Thoracic aorta (tissue), 2 donors: ENCODE measurements around the gene NFE2L2. TPM values are rescaled to one million over a fixed set of nuclear protein-coding genes. Genes with fewer than 3 reads are reported as not detected.
A peak's percentile ranks its signal among the peaks of the same experiment; 100 is the strongest.

Experiments
- ATAC-seq: fragments of 150-250 bp; one replicate; pipeline ENCODE4 v1.8.0; 2017; ENCODE audit warnings: low read depth; ENCODE audit not compliant: insufficient number of reproducible peaks, low FRiP score
- DNase-seq: peaks from one replicate; pipeline ENCODE4 v3.0.0-alpha.2; 2020; ENCODE audit warnings: low spot score
- H3K27ac ChIP-seq, 2 donors: fragments of 200-600 bp; sonication (generic); 1 replicate in 1 of 2; 2 replicates in 1 of 2; pipeline ENCODE4 v1.5.1; 2016; ENCODE audit warnings: mild to moderate bottlenecking in 2 of 2, moderate library complexity in 2 of 2
- H3K27me3 ChIP-seq: fragments of 200-600 bp; sonication (generic); replicated peaks from 2 replicates; pipeline ENCODE4 v1.6.0; 2016; ENCODE audit warnings: mild to moderate bottlenecking; ENCODE audit not compliant: insufficient read depth
- H3K36me3 ChIP-seq: fragments of 200-600 bp; sonication (generic); one replicate; pipeline ENCODE4 v1.5.1; 2016
- H3K4me1 ChIP-seq, 2 donors: fragments of 200-600 bp; sonication (generic); 1 replicate in 1 of 2; 2 replicates in 1 of 2; pipeline versions ENCODE4 v1.5.1 to v1.6.0; 2016; ENCODE audit warnings: low read depth in 2 of 2, mild to moderate bottlenecking in 1 of 2; ENCODE audit not compliant: control insufficient read depth in 1 of 2
- H3K4me3 ChIP-seq: fragments of 200-600 bp; sonication (generic); 2 replicates; pipeline ENCODE4 v1.5.1; 2016; ENCODE audit warnings: mild to moderate bottlenecking
- H3K9me3 ChIP-seq: fragments of 200-600 bp; sonication (generic); 2 replicates; pipeline ENCODE4 v1.5.1; 2016
- total RNA-seq, 2 donors: library from RNA; depleted of rRNA; stranded (reverse); fragments of >200 nt; gene quantifications; one replicate each; pipeline versions ENCODE4 v1.1.0 to v1.2.3, GENCODE V29; 2016
- TF ChIP-seq, protein P1 (sequence below): fragments of 200-600 bp; sonication (generic); IDR thresholded peaks from one replicate; pipeline ENCODE4 v1.5.1; 2019; ENCODE audit warnings: antibody characterized with exemption

The NFE2L2 gene
- total RNA-seq, 2 donors from 2014 or later: 64.3 to 155 TPM

DNA sequence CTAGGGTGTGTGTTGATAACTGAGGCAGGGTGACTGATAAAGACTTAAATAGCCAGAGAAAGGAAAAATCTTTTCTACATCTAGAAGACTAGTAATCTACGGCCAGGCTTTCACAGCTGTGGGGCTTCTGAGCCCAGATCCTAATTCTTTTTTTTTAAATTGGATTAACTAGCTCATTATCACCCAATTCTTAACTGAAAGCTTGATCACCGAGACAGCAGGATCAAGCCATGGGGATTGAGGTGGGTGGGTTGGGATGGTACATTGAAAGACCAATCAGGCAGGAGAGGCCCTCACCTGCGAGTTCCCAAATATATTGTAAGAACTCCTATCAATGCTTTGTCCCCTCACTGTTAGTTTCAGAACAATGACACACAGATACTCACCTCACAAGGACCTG is 20.0 kb upstream of the NFE2L2 start:
- Histone ChIP-seq H3K27ac (no peak overlapping the region), H3K4me3 (no peak overlapping the region), H3K4me1 (peaks cover 11 to 37% of the 10 kb centered on the region in 2 donors), H3K27me3 (no peaks in the 10 kb centered on the region), H3K9me3 (no peaks in the 10 kb centered on the region), H3K36me3 (no peaks in the 10 kb centered on the region)
- no peak for ATAC-seq
- TF ChIP-seq, protein P1, sequence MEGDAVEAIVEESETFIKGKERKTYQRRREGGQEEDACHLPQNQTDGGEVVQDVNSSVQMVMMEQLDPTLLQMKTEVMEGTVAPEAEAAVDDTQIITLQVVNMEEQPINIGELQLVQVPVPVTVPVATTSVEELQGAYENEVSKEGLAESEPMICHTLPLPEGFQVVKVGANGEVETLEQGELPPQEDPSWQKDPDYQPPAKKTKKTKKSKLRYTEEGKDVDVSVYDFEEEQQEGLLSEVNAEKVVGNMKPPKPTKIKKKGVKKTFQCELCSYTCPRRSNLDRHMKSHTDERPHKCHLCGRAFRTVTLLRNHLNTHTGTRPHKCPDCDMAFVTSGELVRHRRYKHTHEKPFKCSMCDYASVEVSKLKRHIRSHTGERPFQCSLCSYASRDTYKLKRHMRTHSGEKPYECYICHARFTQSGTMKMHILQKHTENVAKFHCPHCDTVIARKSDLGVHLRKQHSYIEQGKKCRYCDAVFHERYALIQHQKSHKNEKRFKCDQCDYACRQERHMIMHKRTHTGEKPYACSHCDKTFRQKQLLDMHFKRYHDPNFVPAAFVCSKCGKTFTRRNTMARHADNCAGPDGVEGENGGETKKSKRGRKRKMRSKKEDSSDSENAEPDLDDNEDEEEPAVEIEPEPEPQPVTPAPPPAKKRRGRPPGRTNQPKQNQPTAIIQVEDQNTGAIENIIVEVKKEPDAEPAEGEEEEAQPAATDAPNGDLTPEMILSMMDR: no peak
- DNase-seq: no peak

DNA sequence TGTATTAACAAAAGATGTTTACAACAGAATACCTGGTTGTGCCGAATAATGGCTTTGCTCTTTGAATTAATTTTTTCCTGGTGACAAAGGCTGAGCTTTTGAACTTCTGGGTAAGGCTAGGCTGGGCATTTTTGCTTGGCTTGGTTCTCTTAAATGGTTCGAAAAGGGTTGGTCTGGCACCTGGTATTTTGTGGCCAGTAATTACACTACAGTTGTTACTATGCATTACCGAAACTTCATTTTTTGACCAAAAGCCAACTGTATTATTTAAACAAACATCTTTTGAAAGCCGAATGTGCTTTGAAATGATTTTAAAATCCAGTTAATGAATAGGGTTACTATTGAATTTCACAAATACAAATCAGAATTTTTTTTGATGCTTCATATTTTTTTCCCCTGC is 19.4 kb upstream of the NFE2L2 start:
- Histone ChIP-seq H3K27ac (peak overlapping the region in 1 of 2 donors; percentile 57), H3K4me3 (no peak overlapping the region), H3K4me1 (peaks cover 14 to 43% of the 10 kb centered on the region in 2 donors), H3K27me3 (no peaks in the 10 kb centered on the region), H3K36me3 (no peaks in the 10 kb centered on the region), H3K9me3 (no peaks in the 10 kb centered on the region)
- ATAC-seq: no peak
- TF ChIP-seq, protein P1: no peak
- DNase-seq: no peak

DNA sequence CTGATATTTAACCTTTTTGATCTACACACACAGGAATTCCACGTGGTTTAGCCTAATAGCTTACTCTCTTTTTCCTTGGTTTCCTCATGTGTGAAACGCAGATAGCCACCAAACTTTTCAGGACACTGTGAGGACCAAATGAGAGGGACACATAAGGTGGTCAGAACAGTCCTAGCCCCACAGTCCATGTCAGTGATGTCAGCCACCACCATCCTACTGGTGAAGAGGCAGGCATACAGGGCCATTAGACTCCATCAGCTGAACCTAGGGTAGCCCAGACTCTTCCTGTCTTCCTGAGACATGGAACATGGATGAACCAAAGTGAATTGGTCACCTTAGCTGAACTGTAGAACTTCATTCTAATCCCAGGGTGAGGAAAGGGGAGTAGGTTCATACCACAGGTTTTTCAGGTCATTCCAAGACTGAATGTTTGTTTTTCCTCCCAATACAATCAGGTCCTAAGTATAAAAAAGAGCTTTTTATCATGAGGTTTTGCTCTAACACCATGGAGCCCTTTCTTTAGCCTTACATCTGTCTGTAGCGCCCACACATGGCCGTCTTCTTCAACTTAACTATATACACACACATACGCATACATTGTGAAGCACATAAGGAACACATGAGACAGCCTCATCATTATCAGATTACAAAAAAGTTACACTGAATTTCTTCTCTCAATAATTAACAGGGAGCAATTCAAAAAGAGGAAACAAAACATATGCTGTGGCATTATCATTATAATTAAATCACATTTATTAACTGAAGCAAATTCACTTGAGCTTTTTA is 18.5 kb upstream of the NFE2L2 start:
- DNase-seq: no peak
- no peak overlapping the region for H3K4me3 ChIP-seq
- no peaks in the 10 kb centered on the region for H3K27me3 ChIP-seq
- H3K27ac ChIP-seq: peak overlapping the region; percentile 27 to 57
- H3K36me3 ChIP-seq: no peaks in the 10 kb centered on the region
- H3K4me1 ChIP-seq: peaks cover 14 to 52% of the 10 kb centered on the region in 2 donors
- H3K9me3 ChIP-seq: no peaks in the 10 kb centered on the region
- TF ChIP-seq, protein P1: no peak
- ATAC-seq: no peak

DNA sequence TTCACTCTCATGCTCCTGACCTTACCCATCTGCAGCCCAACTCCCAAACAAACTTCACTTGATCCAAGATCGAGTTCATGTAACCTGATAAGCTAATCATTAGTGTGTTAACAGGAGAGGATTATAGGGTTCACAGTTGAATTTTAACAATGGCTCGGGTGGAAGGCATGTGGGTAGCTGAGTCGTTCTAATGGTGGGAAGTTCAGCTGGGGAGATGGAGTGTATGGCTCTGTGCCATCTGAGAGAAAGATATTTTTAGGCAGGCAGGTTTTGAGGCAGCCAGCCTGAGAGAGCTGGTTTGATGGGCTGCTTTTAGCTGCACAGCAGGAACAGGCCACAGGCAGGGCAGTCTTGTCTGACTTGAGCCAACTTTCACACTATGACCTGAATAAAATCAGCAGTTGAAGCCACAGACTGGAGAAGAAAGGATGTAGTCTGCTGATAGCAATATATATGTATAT is 17.7 kb upstream of the NFE2L2 start:
- H3K4me3 ChIP-seq: no peak overlapping the region
- no peaks in the 10 kb centered on the region for H3K9me3 ChIP-seq
- peaks cover 14 to 54% of the 10 kb centered on the region in 2 donors for H3K4me1 ChIP-seq
- peak; percentile 31 for ATAC-seq
- no peaks in the 10 kb centered on the region for H3K27me3 ChIP-seq
- no peaks in the 10 kb centered on the region for H3K36me3 ChIP-seq
- TF ChIP-seq, protein P1: no peak
- peak overlapping the region; percentile 27 to 57 for H3K27ac ChIP-seq
- no peak for DNase-seq

DNA sequence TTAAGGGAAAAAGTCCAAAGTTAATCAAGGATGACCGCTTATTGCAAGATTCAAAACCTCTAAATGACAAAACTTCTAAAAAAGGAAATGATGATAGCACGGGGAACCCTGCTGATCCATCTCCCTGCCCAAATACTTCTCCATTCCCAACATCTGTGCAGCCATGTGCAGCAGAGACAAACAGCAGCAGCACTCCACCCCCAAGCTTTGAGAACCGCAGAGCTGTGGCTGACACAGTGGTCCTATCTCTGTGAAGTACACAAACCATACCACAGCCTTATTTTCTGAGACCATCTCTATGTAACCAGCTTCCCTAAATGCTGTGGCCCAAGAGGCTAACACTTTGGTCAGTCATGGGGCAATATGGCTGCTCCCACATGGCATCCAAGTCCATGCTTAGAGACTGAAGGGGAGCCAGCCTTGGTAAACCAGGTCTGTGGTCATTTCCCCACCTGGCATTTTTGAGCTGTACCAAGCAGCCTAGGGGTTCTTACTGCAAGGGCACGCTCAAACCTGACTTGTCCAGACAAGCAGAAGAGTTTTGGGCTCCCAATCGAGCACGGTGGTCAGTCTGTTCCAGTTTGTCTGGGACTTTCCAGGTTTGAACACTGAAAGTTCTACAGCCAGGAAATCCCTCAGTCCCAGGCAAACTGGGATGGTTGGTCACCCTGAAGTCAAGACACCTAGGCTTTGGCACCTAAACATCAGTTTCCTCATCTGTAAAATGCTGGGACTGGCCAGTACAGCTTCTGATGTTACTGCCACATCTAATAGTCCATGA is 17.1 kb upstream of the NFE2L2 start:
- DNase-seq (no peak), ATAC-seq (no peak)
- H3K36me3 ChIP-seq: no peaks in the 10 kb centered on the region
- TF ChIP-seq, protein P1: no peak
- peaks cover 14 to 57% of the 10 kb centered on the region in 2 donors for H3K4me1 ChIP-seq
- H3K4me3 ChIP-seq: no peak overlapping the region
- H3K27ac ChIP-seq: peak overlapping the region; percentile 27 to 57
- H3K9me3 ChIP-seq: no peaks in the 10 kb centered on the region
- H3K27me3 ChIP-seq: no peaks in the 10 kb centered on the region
